A673 (cell line): ENCODE measurements around the gene CEP72. TPM values are rescaled to one million over a fixed set of nuclear protein-coding genes. Genes with fewer than 3 reads are reported as not detected.

Experiments used
- BruUV-seq: library from RNA; stranded (reverse); fragments of 400-500 nt; replicated peaks from 2 replicates; lab custom pipeline; 2021; lab: Mats Ljungman, UMichigan
- CTCF ChIA-PET: fragments of 300-600 bp; sonication (Branson Sonifier 250); formaldehyde crosslinking; loops from one replicate; lab custom pipeline; 2022; ENCODE audit warnings: antibody characterized with exemption; lab: Charles Lee
- POLR2A ChIA-PET: fragments of 300-600 bp; sonication (Branson Sonifier 250); formaldehyde crosslinking; loops from one replicate; lab custom pipeline; 2022; ENCODE audit warnings: antibody characterized with exemption; ENCODE audit not compliant: low non-redundant PET; lab: Charles Lee
- DNase-seq: peaks from one replicate; pipeline ENCODE4 v3.0.0-alpha.2; 2015; ENCODE audit warnings: low spot score
- H3K27ac ChIP-seq: fragments of 200-600 bp; sonication (generic); 2 replicates; pipeline ENCODE4 v1.5.1; 2016; ENCODE audit warnings: mixed run types, low read depth, mild to moderate bottlenecking, mixed read lengths, antibody characterized with exemption, low read length; ENCODE audit not compliant: poor library complexity, severe bottlenecking
- H3K27me3 ChIP-seq: fragments of 200-600 bp; sonication (generic); replicated peaks from 2 replicates; pipeline ENCODE4 v1.6.1; 2017; ENCODE audit warnings: mixed run types, low read depth, mild to moderate bottlenecking, mixed read lengths, antibody characterized with exemption, low read length; ENCODE audit not compliant: insufficient read depth, poor library complexity
- H3K36me3 ChIP-seq: fragments of 200-600 bp; sonication (generic); 2 replicates; pipeline ENCODE4 v1.6.1; 2016; ENCODE audit warnings: mixed run types, mild to moderate bottlenecking, mixed read lengths, antibody characterized with exemption, low read length; ENCODE audit not compliant: insufficient read depth, poor library complexity, severe bottlenecking
- H3K4me1 ChIP-seq: fragments of 200-600 bp; sonication (generic); 2 replicates; pipeline ENCODE4 v1.6.1; 2017; ENCODE audit warnings: mixed run types, mild to moderate bottlenecking, mixed read lengths, antibody characterized with exemption, low read length; ENCODE audit not compliant: insufficient read depth, poor library complexity, severe bottlenecking
- H3K4me3 ChIP-seq: fragments of 200-600 bp; sonication (generic); 2 replicates; pipeline ENCODE4 v1.5.1; 2016; ENCODE audit warnings: low read depth, mixed run types, mild to moderate bottlenecking, mixed read lengths, low read length; ENCODE audit not compliant: poor library complexity, severe bottlenecking
- H3K9me3 ChIP-seq: fragments of 200-600 bp; sonication (generic); 2 replicates; pipeline ENCODE4 v1.6.1; 2016; ENCODE audit warnings: mixed run types, low read depth, mild to moderate bottlenecking, mixed read lengths, antibody characterized with exemption, low read length; ENCODE audit not compliant: poor library complexity, severe bottlenecking
- EZH2 ChIP-seq: fragments of 200-600 bp; sonication (generic); IDR thresholded peaks from 2 replicates; pipeline ENCODE4 v1.6.1; 2017; ENCODE audit warnings: borderline replicate concordance, low read depth, mild to moderate bottlenecking, mixed read lengths, antibody characterized with exemption, low read length; ENCODE audit not compliant: poor library complexity, severe bottlenecking
- intact Hi-C: fragments of 100-400 bp; cut with micrococcal nuclease; formaldehyde crosslinking; loops from one replicate; pipeline ENCODE4 v1.10.0; 2022; ENCODE audit not compliant: unreplicated experiment
- total RNA-seq: library from RNA; stranded (reverse); gene quantifications from 2 replicates; pipeline ENCODE4 v1.2.3, GENCODE V29; 2021
- TF ChIP-seq, protein P1 (sequence below): fragments of 300-800, 200-600 bp; sonication (generic); conservative IDR thresholded peaks from 2 replicates; pipeline ENCODE4 v1.5.1; 2017; ENCODE audit warnings: low read depth, mild to moderate bottlenecking, antibody characterized with exemption, low read length, moderate library complexity, mixed read lengths

The CEP72 gene
- total RNA-seq, 1 experiment from 2014 or later: 37.2 TPM

DNA sequence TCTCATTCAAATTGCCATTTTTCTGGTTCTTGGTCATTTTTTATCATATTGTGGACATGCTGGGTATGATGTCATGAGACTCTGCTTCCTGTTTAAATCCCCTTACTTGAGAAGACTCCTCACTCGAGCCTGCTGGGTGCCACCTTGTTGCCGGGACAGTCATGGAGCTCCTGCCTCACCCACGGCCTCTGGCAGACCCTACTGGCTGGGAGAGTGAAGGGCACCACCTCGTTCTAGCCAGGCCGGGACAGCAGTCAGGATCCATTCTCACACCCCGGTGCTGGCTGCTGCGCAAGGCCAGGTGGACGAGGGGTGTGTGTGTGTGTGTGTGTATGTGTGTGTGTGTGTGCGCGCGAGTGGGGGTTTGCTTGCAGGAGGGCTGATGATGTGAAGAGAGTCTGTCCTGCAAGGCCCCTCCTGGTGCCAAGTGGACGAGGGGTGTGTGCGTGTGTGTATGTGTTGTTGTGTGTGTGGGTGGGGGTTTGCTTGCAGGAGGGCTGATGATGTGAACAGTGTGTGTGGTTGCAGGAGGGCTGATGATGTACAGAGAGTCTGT is 4.4 kb downstream of the CEP72 start:
- H3K4me1 ChIP-seq: peaks cover 3% of the 10 kb centered on the region
- no peak overlapping the region for H3K4me3 ChIP-seq
- H3K27ac ChIP-seq: no peak overlapping the region
- no peaks in the 10 kb centered on the region for H3K27me3 ChIP-seq
- CTCF ChIA-PET: no interaction called here
- TF ChIP-seq, protein P1, sequence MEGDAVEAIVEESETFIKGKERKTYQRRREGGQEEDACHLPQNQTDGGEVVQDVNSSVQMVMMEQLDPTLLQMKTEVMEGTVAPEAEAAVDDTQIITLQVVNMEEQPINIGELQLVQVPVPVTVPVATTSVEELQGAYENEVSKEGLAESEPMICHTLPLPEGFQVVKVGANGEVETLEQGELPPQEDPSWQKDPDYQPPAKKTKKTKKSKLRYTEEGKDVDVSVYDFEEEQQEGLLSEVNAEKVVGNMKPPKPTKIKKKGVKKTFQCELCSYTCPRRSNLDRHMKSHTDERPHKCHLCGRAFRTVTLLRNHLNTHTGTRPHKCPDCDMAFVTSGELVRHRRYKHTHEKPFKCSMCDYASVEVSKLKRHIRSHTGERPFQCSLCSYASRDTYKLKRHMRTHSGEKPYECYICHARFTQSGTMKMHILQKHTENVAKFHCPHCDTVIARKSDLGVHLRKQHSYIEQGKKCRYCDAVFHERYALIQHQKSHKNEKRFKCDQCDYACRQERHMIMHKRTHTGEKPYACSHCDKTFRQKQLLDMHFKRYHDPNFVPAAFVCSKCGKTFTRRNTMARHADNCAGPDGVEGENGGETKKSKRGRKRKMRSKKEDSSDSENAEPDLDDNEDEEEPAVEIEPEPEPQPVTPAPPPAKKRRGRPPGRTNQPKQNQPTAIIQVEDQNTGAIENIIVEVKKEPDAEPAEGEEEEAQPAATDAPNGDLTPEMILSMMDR: no peak
- no peak for TF ChIP-seq EZH2
- POLR2A ChIA-PET: no interaction called here
- no TSS peak for BruUV-seq
- intact Hi-C loops: no loop called here
- no peak for DNase-seq
- peaks cover 4% of the 10 kb centered on the region for H3K9me3 ChIP-seq
- H3K36me3 ChIP-seq: peaks cover 45% of the 10 kb centered on the region

GRCh38 chr5:617896-618295 is 5.8 kb downstream of the CEP72 start:
- Histone ChIP-seq H3K27ac (no peak overlapping the region), H3K4me1 (peaks cover 3% of the 10 kb centered on the region), H3K4me3 (no peak overlapping the region), H3K36me3 (peaks cover 52% of the 10 kb centered on the region), H3K9me3 (peaks cover 3% of the 10 kb centered on the region), H3K27me3 (no peaks in the 10 kb centered on the region)
- ChIA-PET CTCF (no interaction called here), POLR2A (no interaction called here)
- TF ChIP-seq, protein P1: no peak
- TF ChIP-seq EZH2: no peak
- DNase-seq: no peak
- intact Hi-C loops: no loop called here
- no TSS peak for BruUV-seq

DNA sequence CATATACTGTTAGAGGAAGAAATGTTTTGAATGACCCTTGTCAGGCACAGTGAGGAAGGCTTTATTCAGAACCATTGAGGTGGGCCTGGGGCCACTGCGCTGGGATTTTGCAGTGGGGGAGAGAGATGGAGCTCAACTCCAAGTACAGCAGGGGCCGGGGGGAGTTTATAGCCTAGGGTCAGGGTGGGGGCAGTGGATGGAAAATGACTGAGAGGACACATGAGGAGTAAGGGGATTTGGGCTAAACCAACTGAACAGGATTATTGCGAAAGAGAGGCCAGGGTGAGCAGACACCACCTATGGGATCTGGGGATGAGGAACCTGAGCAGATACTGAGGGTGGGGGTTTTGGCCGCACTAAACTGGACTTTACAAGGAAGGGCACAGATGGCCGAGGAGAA is 6.3 kb downstream of the CEP72 start:
- no peak for DNase-seq
- H3K4me1 ChIP-seq: no peaks in the 10 kb centered on the region
- H3K27me3 ChIP-seq: no peaks in the 10 kb centered on the region
- no peak overlapping the region for H3K4me3 ChIP-seq
- TF ChIP-seq, protein P1: no peak
- TF ChIP-seq EZH2: no peak
- BruUV-seq: no TSS peak
- CTCF ChIA-PET: no interaction called here
- intact Hi-C loops: no loop called here
- no peaks in the 10 kb centered on the region for H3K9me3 ChIP-seq
- no peak overlapping the region for H3K27ac ChIP-seq
- POLR2A ChIA-PET: no interaction called here
- peaks cover 52% of the 10 kb centered on the region for H3K36me3 ChIP-seq
